GM23338 (cell line): ENCODE results near the gene MCTP1. TPM values are rescaled to one million over a fixed set of nuclear protein-coding genes. Genes with fewer than 3 reads are reported as not detected.

ENCODE experiments used
- ATAC-seq: fragments of 200-7000 bp; cut with Tn5 transposase; 3 replicates; pipeline ENCODE4 v1.9.1; 2020
- DNase-seq: peaks from one replicate; pipeline ENCODE4 v3.0.0-alpha.2; 2015; ENCODE audit warnings: low spot score
- H2AFZ ChIP-seq: fragments of 200-600 bp; sonication (generic); 2 replicates; pipeline ENCODE4 v1.8.0; 2016; ENCODE audit warnings: antibody characterized with exemption, mild to moderate bottlenecking, moderate library complexity
- H3F3A ChIP-seq: fragments of 200-600 bp; sonication (generic); replicated peaks from 2 replicates; pipeline ENCODE4 v1.8.0; 2017; ENCODE audit warnings: antibody characterized with exemption, mixed run types, low read depth
- H3K27ac ChIP-seq: fragments of 200-600 bp; sonication (generic); 2 replicates; pipeline ENCODE4 v1.6.1; 2016; ENCODE audit warnings: low read depth
- H3K27me3 ChIP-seq: fragments of 200-600 bp; sonication (generic); 2 replicates; pipeline ENCODE4 v1.8.0; 2016; ENCODE audit warnings: mild to moderate bottlenecking, mixed run types, moderate library complexity; ENCODE audit not compliant: insufficient read depth
- H3K36me3 ChIP-seq: fragments of 200-600 bp; sonication (generic); 2 replicates; pipeline ENCODE4 v1.8.0; 2016; ENCODE audit warnings: mild to moderate bottlenecking; ENCODE audit not compliant: insufficient read depth
- H3K4me1 ChIP-seq: fragments of 200-600 bp; sonication (generic); 2 replicates; pipeline ENCODE4 v1.8.0; 2016; ENCODE audit warnings: mild to moderate bottlenecking, moderate library complexity; ENCODE audit not compliant: insufficient read depth
- H3K4me2 ChIP-seq: fragments of 200-600 bp; sonication (generic); 2 replicates; pipeline ENCODE4 v1.7.1; 2017; ENCODE audit warnings: mixed run types
- H3K4me3 ChIP-seq: fragments of 200-600 bp; sonication (generic); 2 replicates; pipeline ENCODE4 v1.6.1; 2016; ENCODE audit warnings: mixed run types
- H3K79me2 ChIP-seq: fragments of 200-600 bp; sonication (generic); replicated peaks from 2 replicates; pipeline ENCODE4 v1.8.0; 2017; ENCODE audit warnings: mild to moderate bottlenecking; ENCODE audit not compliant: insufficient read depth
- H3K9me2 ChIP-seq: fragments of 200-600 bp; sonication (generic); 2 replicates; pipeline ENCODE4 v1.8.0; 2017; ENCODE audit not compliant: insufficient read depth
- H4K20me1 ChIP-seq: fragments of 200-600 bp; sonication (generic); replicated peaks from 2 replicates; pipeline ENCODE4 v1.8.0; 2017; ENCODE audit warnings: mild to moderate bottlenecking; ENCODE audit not compliant: insufficient read depth
- H3K27ac Mint-ChIP-seq: 2 replicates; pipeline ENCODE4 v1.8.0; 2020; ENCODE audit warnings: inconsistent platforms, mild to moderate bottlenecking, moderate library complexity, mixed read lengths
- H3K27me3 Mint-ChIP-seq: 3 replicates; pipeline ENCODE4 v1.8.0; 2022; ENCODE audit warnings: low read depth, mild to moderate bottlenecking, moderate library complexity, mixed read lengths, inconsistent platforms; ENCODE audit not compliant: insufficient read depth, poor library complexity
- H3K36me3 Mint-ChIP-seq: 3 replicates; pipeline ENCODE4 v1.8.0; 2021; ENCODE audit warnings: low read depth, mild to moderate bottlenecking, inconsistent platforms, moderate library complexity, mixed read lengths
- H3K4me1 Mint-ChIP-seq: 3 replicates; pipeline ENCODE4 v1.8.0; 2020; ENCODE audit warnings: mild to moderate bottlenecking, inconsistent platforms, mixed read lengths
- H3K4me3 Mint-ChIP-seq: 3 replicates; pipeline ENCODE4 v1.8.0; 2021; ENCODE audit warnings: moderate library complexity, mild to moderate bottlenecking, inconsistent platforms, mixed read lengths
- H3K9me3 Mint-ChIP-seq: 3 replicates; pipeline ENCODE4 v1.8.0; 2020; ENCODE audit warnings: moderate library complexity, mild to moderate bottlenecking, inconsistent platforms, mixed read lengths
- NANOG ChIP-seq: IDR thresholded peaks from 2 replicates; pipeline ENCODE4 v1.6.1; 2016; ENCODE audit warnings: antibody characterized with exemption, borderline replicate concordance
- POLR2AphosphoS5 ChIP-seq: IDR thresholded peaks from 2 replicates; pipeline ENCODE4 v1.6.1; 2016; ENCODE audit warnings: antibody characterized with exemption, low read depth
- STAT1 ChIP-seq: IDR thresholded peaks from one replicate; pipeline ENCODE4 v1.6.1; 2016; ENCODE audit warnings: antibody characterized with exemption; ENCODE audit not compliant: unreplicated experiment
- ZNF114 ChIP-seq: fragments of 250-450 bp; sonication (Bioruptor Pico); IDR thresholded peaks from 2 replicates; pipeline ENCODE4 v1.5.0; 2020; ENCODE audit warnings: mild to moderate bottlenecking, moderate library complexity
- polyA plus RNA-seq: library from polyadenylated mRNA; unstranded; fragments of >200 nt; fragmentation: Nextera tagmentation; extraction: Ambion mirVana; gene quantifications from 2 replicates; pipeline ENCODE4 v1.2.1, GENCODE V29; 2016
- total RNA-seq: library from RNA; depleted of rRNA; stranded (reverse); fragments of >200 nt; shearing (Covaris generic); gene quantifications from 2 replicates; pipeline ENCODE4 v1.2.3, GENCODE V29; 2014
- TF ChIP-seq, protein P1 (sequence below): IDR thresholded peaks from one replicate; pipeline ENCODE4 v1.6.1; 2018; ENCODE audit warnings: antibody characterized with exemption; ENCODE audit not compliant: unreplicated experiment
- TF ChIP-seq, protein P2 (sequence below), 2 experiments: fragments of 200-600 bp in 1 of 2; sonication (generic) in 1 of 2; conservative IDR thresholded peaks; 2 replicates each; pipeline versions ENCODE4 v1.5.1 to v1.6.1; 2016 to 2017; ENCODE audit warnings: antibody characterized with exemption in 2 of 2, low read depth in 2 of 2, mild to moderate bottlenecking in 2 of 2, moderate library complexity in 1 of 2
- TF ChIP-seq, protein P3 (sequence below): fragments of 250-450 bp; sonication (Bioruptor Pico); IDR thresholded peaks from 2 replicates; pipeline ENCODE4 v1.5.0; 2020; ENCODE audit warnings: mild to moderate bottlenecking, moderate library complexity

The MCTP1 gene
- total and polyA plus RNA-seq, 2 experiments from 2014 or later: 3.7 to 4.2 TPM

DNA sequence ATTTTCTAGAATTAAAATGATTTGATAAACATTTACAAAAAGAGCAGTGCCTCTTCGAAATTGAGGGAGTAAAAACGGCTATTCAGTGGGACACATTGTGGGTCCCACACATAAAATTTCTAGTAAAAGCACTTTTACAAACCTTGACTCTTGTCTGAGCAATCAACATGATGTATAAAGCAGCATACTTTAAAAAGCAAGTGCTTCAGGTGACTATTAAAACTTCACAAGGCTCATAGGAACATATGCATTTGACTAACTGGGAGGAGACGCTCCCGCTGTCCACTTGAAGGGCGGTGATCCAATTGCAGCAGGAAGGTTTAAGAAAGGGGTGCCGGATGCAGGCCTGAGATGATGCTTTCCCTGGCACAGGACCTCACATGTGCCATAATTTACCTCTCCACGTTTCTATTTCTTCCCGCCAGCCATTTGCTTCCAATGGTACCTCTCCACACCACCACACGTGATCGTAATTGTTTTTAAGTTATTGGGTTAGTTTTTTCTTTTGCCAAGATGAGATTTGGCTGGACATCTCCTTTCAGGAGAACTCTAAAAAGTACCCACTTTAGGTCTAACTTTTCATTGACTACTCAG is 1.8 kb downstream of the MCTP1 start (continued):
- TF ChIP-seq, protein P1, sequence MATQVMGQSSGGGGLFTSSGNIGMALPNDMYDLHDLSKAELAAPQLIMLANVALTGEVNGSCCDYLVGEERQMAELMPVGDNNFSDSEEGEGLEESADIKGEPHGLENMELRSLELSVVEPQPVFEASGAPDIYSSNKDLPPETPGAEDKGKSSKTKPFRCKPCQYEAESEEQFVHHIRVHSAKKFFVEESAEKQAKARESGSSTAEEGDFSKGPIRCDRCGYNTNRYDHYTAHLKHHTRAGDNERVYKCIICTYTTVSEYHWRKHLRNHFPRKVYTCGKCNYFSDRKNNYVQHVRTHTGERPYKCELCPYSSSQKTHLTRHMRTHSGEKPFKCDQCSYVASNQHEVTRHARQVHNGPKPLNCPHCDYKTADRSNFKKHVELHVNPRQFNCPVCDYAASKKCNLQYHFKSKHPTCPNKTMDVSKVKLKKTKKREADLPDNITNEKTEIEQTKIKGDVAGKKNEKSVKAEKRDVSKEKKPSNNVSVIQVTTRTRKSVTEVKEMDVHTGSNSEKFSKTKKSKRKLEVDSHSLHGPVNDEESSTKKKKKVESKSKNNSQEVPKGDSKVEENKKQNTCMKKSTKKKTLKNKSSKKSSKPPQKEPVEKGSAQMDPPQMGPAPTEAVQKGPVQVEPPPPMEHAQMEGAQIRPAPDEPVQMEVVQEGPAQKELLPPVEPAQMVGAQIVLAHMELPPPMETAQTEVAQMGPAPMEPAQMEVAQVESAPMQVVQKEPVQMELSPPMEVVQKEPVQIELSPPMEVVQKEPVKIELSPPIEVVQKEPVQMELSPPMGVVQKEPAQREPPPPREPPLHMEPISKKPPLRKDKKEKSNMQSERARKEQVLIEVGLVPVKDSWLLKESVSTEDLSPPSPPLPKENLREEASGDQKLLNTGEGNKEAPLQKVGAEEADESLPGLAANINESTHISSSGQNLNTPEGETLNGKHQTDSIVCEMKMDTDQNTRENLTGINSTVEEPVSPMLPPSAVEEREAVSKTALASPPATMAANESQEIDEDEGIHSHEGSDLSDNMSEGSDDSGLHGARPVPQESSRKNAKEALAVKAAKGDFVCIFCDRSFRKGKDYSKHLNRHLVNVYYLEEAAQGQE: no peak
- no peak for TF ChIP-seq STAT1
- no peak for TF ChIP-seq NANOG
- TF ChIP-seq, protein P2, sequence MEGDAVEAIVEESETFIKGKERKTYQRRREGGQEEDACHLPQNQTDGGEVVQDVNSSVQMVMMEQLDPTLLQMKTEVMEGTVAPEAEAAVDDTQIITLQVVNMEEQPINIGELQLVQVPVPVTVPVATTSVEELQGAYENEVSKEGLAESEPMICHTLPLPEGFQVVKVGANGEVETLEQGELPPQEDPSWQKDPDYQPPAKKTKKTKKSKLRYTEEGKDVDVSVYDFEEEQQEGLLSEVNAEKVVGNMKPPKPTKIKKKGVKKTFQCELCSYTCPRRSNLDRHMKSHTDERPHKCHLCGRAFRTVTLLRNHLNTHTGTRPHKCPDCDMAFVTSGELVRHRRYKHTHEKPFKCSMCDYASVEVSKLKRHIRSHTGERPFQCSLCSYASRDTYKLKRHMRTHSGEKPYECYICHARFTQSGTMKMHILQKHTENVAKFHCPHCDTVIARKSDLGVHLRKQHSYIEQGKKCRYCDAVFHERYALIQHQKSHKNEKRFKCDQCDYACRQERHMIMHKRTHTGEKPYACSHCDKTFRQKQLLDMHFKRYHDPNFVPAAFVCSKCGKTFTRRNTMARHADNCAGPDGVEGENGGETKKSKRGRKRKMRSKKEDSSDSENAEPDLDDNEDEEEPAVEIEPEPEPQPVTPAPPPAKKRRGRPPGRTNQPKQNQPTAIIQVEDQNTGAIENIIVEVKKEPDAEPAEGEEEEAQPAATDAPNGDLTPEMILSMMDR (conservative IDR thresholded peaks at IDR 0.05; ENCODE audit: low read depth in 2 of 2): no peak
- TF ChIP-seq POLR2AphosphoS5: no peak

DNA sequence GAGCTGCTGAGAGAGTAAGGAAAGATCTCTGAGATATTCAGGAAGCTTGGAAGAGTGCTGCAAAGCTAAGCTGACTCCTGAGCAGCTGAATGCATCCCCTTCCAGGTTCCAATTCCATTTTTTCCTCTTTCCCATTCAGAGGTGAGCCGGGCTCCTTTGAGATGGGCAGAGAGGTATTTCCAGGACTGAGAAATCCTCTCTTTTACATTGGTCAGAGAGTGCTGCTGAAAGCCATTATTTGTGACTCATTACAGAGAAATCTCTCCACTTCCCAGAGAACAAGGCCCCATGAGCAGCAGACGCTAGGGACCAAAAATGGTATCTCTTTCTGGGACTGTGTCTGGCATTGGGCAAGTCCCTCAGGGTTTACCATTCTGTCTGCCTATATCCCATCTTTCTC is 3.7 kb downstream of the MCTP1 start:
- Histone ChIP-seq H3F3A (no peaks in the 10 kb centered on the region), H3K9me2 (no peaks in the 10 kb centered on the region), H3K79me2 (no peaks in the 10 kb centered on the region), H3K4me1 (peaks cover 32% of the 10 kb centered on the region), H3K36me3 (no peaks in the 10 kb centered on the region), H4K20me1 (no peaks in the 10 kb centered on the region), H3K27me3 (peaks cover 24% of the 10 kb centered on the region), H3K4me2 (peak overlapping the region; percentile 48), H3K27ac (no peak overlapping the region), H3K4me3 (0 out of 2 replicates have a peak overlapping the region, but pooled peaks have one; percentile 6), H2AFZ (no peak overlapping the region)
- Mint-ChIP-seq H3K36me3 (no peaks in the 10 kb centered on the region; the same call in 2 of the 3 replicates), H3K27me3 (peaks cover 19% of the 10 kb centered on the region), H3K9me3 (no peaks in the 10 kb centered on the region), H3K4me3 (peak overlapping the region; percentile 9; the same call in 1 of the 3 replicates), H3K4me1 (peaks cover 42% of the 10 kb centered on the region), H3K27ac (no peak overlapping the region)
- peak; percentile 19 for ATAC-seq
- TF ChIP-seq ZNF114 (CRISPR knock-in tag): no peak
- DNase-seq: peak; percentile 83

DNA sequence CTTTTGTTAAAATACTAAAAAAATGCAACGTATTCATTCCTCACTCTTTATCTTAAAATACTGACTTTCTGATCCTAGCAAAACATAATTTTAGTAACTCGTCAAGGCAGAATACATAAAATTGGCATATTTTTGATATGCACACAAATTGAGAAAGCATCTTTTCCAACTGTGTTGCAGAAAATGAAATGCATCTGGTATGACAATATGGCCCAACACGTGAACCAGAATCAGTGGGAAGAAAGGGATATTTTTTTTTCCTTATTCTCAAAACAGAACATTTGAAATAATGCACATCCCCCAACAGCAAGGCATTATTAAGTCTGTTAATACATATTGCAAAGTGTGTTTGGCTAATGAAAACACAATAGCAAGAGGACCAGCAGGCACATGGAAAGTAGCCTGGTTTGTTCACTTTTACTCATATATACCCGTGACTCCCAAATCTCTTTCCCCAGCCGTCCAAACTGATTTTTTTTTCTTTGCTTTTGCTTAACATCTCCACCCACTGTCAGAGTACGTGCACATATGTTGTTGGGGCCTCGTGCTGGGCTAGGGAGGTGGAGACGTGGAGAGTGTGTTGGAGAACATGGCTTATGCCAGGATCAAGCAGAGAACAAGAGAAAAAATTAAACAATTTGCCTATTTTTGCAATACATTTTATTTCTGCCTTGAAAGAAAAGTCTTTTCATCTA is 4.3 kb downstream of the MCTP1 start:
- Histone ChIP-seq H3K9me2 (no peaks in the 10 kb centered on the region), H3K4me3 (no peak overlapping the region), H3K4me2 (peak overlapping the region; percentile 48), H3K36me3 (no peaks in the 10 kb centered on the region), H3K27me3 (peaks cover 17% of the 10 kb centered on the region), H3K79me2 (no peaks in the 10 kb centered on the region), H2AFZ (no peak overlapping the region), H3K4me1 (peaks cover 25% of the 10 kb centered on the region), H3F3A (no peaks in the 10 kb centered on the region), H4K20me1 (no peaks in the 10 kb centered on the region), H3K27ac (no peak overlapping the region)
- Mint-ChIP-seq H3K27me3 (peaks cover 13% of the 10 kb centered on the region), H3K4me1 (peaks cover 39% of the 10 kb centered on the region), H3K36me3 (no peaks in the 10 kb centered on the region; the same call in 2 of the 3 replicates), H3K9me3 (no peaks in the 10 kb centered on the region), H3K27ac (no peak overlapping the region), H3K4me3 (no peak overlapping the region)
- ATAC-seq (no peak), DNase-seq (no peak)
- TF ChIP-seq, protein P3, sequence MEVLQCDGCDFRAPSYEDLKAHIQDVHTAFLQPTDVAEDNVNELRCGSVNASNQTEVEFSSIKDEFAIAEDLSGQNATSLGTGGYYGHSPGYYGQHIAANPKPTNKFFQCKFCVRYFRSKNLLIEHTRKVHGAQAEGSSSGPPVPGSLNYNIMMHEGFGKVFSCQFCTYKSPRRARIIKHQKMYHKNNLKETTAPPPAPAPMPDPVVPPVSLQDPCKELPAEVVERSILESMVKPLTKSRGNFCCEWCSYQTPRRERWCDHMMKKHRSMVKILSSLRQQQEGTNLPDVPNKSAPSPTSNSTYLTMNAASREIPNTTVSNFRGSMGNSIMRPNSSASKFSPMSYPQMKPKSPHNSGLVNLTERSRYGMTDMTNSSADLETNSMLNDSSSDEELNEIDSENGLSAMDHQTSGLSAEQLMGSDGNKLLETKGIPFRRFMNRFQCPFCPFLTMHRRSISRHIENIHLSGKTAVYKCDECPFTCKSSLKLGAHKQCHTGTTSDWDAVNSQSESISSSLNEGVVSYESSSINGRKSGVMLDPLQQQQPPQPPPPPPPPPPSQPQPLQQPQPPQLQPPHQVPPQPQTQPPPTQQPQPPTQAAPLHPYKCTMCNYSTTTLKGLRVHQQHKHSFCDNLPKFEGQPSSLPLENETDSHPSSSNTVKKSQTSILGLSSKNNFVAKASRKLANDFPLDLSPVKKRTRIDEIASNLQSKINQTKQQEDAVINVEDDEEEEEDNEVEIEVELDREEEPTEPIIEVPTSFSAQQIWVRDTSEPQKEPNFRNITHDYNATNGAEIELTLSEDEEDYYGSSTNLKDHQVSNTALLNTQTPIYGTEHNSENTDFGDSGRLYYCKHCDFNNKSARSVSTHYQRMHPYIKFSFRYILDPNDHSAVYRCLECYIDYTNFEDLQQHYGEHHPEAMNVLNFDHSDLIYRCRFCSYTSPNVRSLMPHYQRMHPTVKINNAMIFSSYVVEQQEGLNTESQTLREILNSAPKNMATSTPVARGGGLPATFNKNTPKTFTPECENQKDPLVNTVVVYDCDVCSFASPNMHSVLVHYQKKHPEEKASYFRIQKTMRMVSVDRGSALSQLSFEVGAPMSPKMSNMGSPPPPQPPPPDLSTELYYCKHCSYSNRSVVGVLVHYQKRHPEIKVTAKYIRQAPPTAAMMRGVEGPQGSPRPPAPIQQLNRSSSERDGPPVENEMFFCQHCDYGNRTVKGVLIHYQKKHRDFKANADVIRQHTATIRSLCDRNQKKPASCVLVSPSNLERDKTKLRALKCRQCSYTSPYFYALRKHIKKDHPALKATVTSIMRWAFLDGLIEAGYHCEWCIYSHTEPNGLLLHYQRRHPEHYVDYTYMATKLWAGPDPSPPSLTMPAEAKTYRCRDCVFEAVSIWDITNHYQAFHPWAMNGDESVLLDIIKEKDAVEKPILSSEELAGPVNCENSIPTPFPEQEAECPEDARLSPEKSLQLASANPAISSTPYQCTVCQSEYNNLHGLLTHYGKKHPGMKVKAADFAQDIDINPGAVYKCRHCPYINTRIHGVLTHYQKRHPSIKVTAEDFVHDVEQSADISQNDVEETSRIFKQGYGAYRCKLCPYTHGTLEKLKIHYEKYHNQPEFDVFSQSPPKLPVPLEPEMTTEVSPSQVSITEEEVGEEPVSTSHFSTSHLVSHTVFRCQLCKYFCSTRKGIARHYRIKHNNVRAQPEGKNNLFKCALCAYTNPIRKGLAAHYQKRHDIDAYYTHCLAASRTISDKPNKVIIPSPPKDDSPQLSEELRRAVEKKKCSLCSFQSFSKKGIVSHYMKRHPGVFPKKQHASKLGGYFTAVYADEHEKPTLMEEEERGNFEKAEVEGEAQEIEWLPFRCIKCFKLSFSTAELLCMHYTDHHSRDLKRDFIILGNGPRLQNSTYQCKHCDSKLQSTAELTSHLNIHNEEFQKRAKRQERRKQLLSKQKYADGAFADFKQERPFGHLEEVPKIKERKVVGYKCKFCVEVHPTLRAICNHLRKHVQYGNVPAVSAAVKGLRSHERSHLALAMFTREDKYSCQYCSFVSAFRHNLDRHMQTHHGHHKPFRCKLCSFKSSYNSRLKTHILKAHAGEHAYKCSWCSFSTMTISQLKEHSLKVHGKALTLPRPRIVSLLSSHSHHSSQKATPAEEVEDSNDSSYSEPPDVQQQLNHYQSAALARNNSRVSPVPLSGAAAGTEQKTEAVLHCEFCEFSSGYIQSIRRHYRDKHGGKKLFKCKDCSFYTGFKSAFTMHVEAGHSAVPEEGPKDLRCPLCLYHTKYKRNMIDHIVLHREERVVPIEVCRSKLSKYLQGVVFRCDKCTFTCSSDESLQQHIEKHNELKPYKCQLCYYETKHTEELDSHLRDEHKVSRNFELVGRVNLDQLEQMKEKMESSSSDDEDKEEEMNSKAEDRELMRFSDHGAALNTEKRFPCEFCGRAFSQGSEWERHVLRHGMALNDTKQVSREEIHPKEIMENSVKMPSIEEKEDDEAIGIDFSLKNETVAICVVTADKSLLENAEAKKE (CRISPR knock-in tag): no peak
- TF ChIP-seq POLR2AphosphoS5: no peak
